Esophagus muscularis mucosa (tissue), 4 donors: ENCODE results near the gene SBK1. TPM values are rescaled to one million over a fixed set of nuclear protein-coding genes. Genes with fewer than 3 reads are reported as not detected.
A peak's percentile ranks its signal among the peaks of the same experiment; 100 is the strongest.

Source experiments
- DNase-seq: peaks from one replicate; pipeline ENCODE4 v3.0.0-alpha.2; 2017; ENCODE audit errors: extremely low spot score
- H3K27ac ChIP-seq, 4 donors: fragments of 200-600 bp; sonication (generic); replicated peaks in 1 of 4; 1 replicate in 3 of 4; 2 replicates in 1 of 4; pipeline ENCODE4 v1.5.1; 2016 to 2019; ENCODE audit warnings: mild to moderate bottlenecking in 1 of 4
- H3K27me3 ChIP-seq, 4 donors: fragments of 200-600 bp; sonication (generic); one replicate each; pipeline versions ENCODE4 v1.5.1 to v1.6.0; 2016 to 2019
- H3K36me3 ChIP-seq, 4 donors: fragments of 200-600 bp; sonication (generic); one replicate each; pipeline ENCODE4 v1.5.1; 2016 to 2019
- H3K4me1 ChIP-seq, 4 donors: fragments of 200-600 bp; sonication (generic); one replicate each; pipeline ENCODE4 v1.5.1; 2016 to 2019
- H3K4me3 ChIP-seq, 4 donors: fragments of 200-600 bp; sonication (generic); 1 replicate in 2 of 4; 2 replicates in 2 of 4; pipeline ENCODE4 v1.5.1; 2016 to 2019; ENCODE audit warnings: mild to moderate bottlenecking in 4 of 4, moderate library complexity in 1 of 4
- H3K9me3 ChIP-seq, 4 donors: fragments of 200-600 bp; sonication (generic); 1 replicate in 3 of 4; 2 replicates in 1 of 4; pipeline ENCODE4 v1.5.1; 2016 to 2019
- EP300 ChIP-seq: sonication (generic); formaldehyde crosslinking; IDR thresholded peaks from one replicate; pipeline ENCODE4 v1.6.1; 2017; ENCODE audit warnings: antibody characterized with exemption
- POLR2A ChIP-seq: fragments of 450-650 bp; IDR thresholded peaks from one replicate; pipeline ENCODE4 v1.6.1; 2017; ENCODE audit warnings: antibody characterized with exemption, moderate library complexity, mild to moderate bottlenecking, low read depth
- POLR2AphosphoS5 ChIP-seq, 2 donors: sonication (generic); formaldehyde crosslinking; IDR thresholded peaks; one replicate each; pipeline ENCODE4 v1.6.1; 2017; ENCODE audit warnings: antibody characterized with exemption in 2 of 2
- WGBS: methylation state at CpG from one replicate; pipeline ENCODE4 v1.1.5; 2018; 5-methylcytosine and 5-hydroxymethylcytosine counted together
- intact Hi-C: fragments of 100-400 bp; cut with DNase I; formaldehyde crosslinking; loops from one replicate; pipeline ENCODE4 v1.15.1; 2023
- total RNA-seq, 4 donors: library from RNA; depleted of rRNA; stranded (reverse); fragments of >200 nt; gene quantifications; one replicate each; pipeline versions ENCODE4 v1.1.0 to v1.2.1, GENCODE V29; 2016
- TF ChIP-seq, protein P1 (sequence below), 3 experiments: fragments of 200-600 bp in 2 of 3; fragments of 450-650 bp in 1 of 3; sonication (generic) in 2 of 3; IDR thresholded peaks; one replicate each; pipeline ENCODE4 v1.5.1; 2017 to 2019; ENCODE audit warnings: antibody characterized with exemption in 3 of 3, mild to moderate bottlenecking in 2 of 3, moderate library complexity in 1 of 3

SBK1 gene
- total RNA-seq, 4 donors from 2014 or later, result under 0.01 to 0.78 (median 0.17) TPM

DNA sequence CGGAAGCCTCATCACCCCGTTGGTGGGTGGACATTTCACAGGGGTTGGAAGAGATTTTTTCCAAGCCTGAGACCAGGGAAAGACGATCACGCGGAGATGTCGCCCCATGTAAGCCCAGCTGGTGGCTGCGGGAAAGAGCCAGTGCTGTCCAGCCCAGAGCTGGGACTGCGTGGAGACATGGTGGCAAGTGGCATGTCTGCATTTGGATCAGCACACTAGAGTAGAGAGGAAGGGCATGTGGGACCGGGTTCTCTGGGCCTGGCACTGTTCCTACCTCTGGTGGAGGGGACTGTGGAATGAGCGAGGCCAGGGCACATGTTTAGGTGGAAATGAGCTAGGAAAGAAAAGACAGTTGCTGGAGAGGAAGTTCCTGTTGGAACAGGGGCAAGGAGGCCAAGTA is 20.0 kb downstream of the SBK1 start:
- H3K27me3 ChIP-seq, result peaks cover 0 to 7% (median 0%) of the 10 kb centered on the region in 4 donors
- H3K4me1 ChIP-seq, result no peaks in the 10 kb centered on the region
- WGBS, result 91% methylated on average over 10 of the region's 10 CpGs
- intact Hi-C loops, result no loop called here
- H3K27ac ChIP-seq, result no peak overlapping the region
- TF ChIP-seq POLR2A (no peak), POLR2AphosphoS5 (IDR thresholded peaks at IDR 0.05) (no peak), EP300 (no peak)
- TF ChIP-seq, protein P1, sequence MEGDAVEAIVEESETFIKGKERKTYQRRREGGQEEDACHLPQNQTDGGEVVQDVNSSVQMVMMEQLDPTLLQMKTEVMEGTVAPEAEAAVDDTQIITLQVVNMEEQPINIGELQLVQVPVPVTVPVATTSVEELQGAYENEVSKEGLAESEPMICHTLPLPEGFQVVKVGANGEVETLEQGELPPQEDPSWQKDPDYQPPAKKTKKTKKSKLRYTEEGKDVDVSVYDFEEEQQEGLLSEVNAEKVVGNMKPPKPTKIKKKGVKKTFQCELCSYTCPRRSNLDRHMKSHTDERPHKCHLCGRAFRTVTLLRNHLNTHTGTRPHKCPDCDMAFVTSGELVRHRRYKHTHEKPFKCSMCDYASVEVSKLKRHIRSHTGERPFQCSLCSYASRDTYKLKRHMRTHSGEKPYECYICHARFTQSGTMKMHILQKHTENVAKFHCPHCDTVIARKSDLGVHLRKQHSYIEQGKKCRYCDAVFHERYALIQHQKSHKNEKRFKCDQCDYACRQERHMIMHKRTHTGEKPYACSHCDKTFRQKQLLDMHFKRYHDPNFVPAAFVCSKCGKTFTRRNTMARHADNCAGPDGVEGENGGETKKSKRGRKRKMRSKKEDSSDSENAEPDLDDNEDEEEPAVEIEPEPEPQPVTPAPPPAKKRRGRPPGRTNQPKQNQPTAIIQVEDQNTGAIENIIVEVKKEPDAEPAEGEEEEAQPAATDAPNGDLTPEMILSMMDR (IDR thresholded peaks at IDR 0.05), result no peak
- H3K36me3 ChIP-seq, result no peaks in the 10 kb centered on the region
- no peaks in the 10 kb centered on the region for H3K9me3 ChIP-seq
- H3K4me3 ChIP-seq, result no peak overlapping the region
- DNase-seq, result no peak

- H3K36me3 ChIP-seq, result no peaks in the 10 kb centered on the region
- WGBS, result 59% methylated on average over 11 of the region's 11 CpGs
- no peak for DNase-seq
- TF ChIP-seq POLR2A (no peak), POLR2AphosphoS5 (IDR thresholded peaks at IDR 0.05) (no peak), EP300 (no peak)
- TF ChIP-seq, protein P1 (IDR thresholded peaks at IDR 0.05), result no peak
- H3K4me3 ChIP-seq, result no peak overlapping the region
- H3K9me3 ChIP-seq, result no peaks in the 10 kb centered on the region
- peaks cover 0 to 11% (median 0%) of the 10 kb centered on the region in 4 donors for H3K27me3 ChIP-seq
- intact Hi-C loops, result no loop called here
- no peaks in the 10 kb centered on the region for H3K4me1 ChIP-seq
- H3K27ac ChIP-seq, result no peak overlapping the region
Measured at GRCh38 chr16:28313587-28313986, 21.3 kb downstream of the SBK1 start.

DNA sequence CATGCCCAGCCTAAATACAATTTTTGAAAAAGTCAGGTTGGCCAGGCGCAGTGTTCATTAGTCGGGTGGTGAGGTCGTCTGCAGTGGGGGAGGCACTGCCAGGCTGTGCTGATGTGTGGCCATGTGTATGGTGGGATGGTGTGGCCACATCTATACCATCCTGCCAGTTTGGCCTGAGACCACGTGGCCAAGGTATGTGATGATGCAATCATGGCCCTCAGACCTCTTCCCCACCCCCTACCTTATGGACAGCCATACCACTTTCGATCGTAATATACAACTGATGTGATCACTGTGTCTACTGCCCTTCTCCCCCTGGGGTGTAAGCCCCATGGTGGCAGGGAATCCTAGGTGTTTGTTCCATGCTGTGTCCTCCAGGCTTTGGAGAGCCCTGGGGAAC is 23.7 kb downstream of the SBK1 start:
- DNase-seq, result no peak
- 83% methylated on average over 6 of the region's 6 CpGs for WGBS
- TF ChIP-seq, protein P1 (IDR thresholded peaks at IDR 0.05), result no peak
- TF ChIP-seq POLR2A (no peak), EP300 (no peak), POLR2AphosphoS5 (IDR thresholded peaks at IDR 0.05) (no peak)
- intact Hi-C loops, result loop anchor here (2.0 kb wide), 1 partner anchor 37 kb away; no protein-coding TSS in a partner anchor
- H3K27ac ChIP-seq, result no peak overlapping the region
- no peaks in the 10 kb centered on the region for H3K4me1 ChIP-seq
- no peaks in the 10 kb centered on the region for H3K36me3 ChIP-seq
- H3K27me3 ChIP-seq, result peaks cover 0 to 11% (median 0%) of the 10 kb centered on the region in 4 donors
- no peak overlapping the region for H3K4me3 ChIP-seq
- no peaks in the 10 kb centered on the region for H3K9me3 ChIP-seq

GRCh38 chr16:28317040-28317880 is 24.9 kb downstream of the SBK1 start:
- intact Hi-C loops, result loop anchor here (2.0 kb wide), 1 partner anchor 38 kb away; no protein-coding TSS in a partner anchor
- H3K27ac ChIP-seq, result no peak overlapping the region
- no peaks in the 10 kb centered on the region for H3K4me1 ChIP-seq
- H3K9me3 ChIP-seq, result no peaks in the 10 kb centered on the region
- no peaks in the 10 kb centered on the region for H3K36me3 ChIP-seq
- 52% methylated on average over 16 of the region's 22 CpGs for WGBS
- DNase-seq, result no peak
- H3K4me3 ChIP-seq, result no peak overlapping the region
- peaks cover 0 to 14% (median 0%) of the 10 kb centered on the region in 4 donors for H3K27me3 ChIP-seq
- TF ChIP-seq, protein P1 (IDR thresholded peaks at IDR 0.05), result peak; percentile 71 to 89 (median 80)
- TF ChIP-seq POLR2A, result no peak
